Large intestine (tissue), 3 donors: Measurements from ENCODE around the gene LPIN3. TPM values are rescaled to one million over a fixed set of nuclear protein-coding genes. Genes with fewer than 3 reads are reported as not detected.

Source experiments
- DNase-seq, 2 donors: peaks; one replicate each; pipeline versions ENCODE4 v3.0.0 to v3.0.0-alpha.2; 2013
- H3K27ac ChIP-seq: one replicate; pipeline ENCODE4 v1.5.1; 2013; ENCODE audit warnings: low read length
- H3K27me3 ChIP-seq: 2 replicates; pipeline ENCODE4 v1.6.1; 2013; ENCODE audit warnings: low read length; ENCODE audit not compliant: control insufficient read depth, insufficient read depth
- H3K36me3 ChIP-seq: 2 replicates; pipeline ENCODE4 v1.6.1; 2013; ENCODE audit warnings: low read length; ENCODE audit not compliant: control insufficient read depth, insufficient read depth
- H3K4me1 ChIP-seq: one replicate; pipeline ENCODE4 v1.6.1; 2013; ENCODE audit warnings: low read length; ENCODE audit not compliant: control insufficient read depth, insufficient read depth
- H3K4me3 ChIP-seq: one replicate; pipeline ENCODE4 v1.5.1; 2013; ENCODE audit warnings: low read length
- H3K9me3 ChIP-seq: one replicate; pipeline ENCODE4 v1.6.1; 2013; ENCODE audit warnings: mild to moderate bottlenecking, low read depth, low read length, moderate library complexity; ENCODE audit not compliant: control insufficient read depth
- WGBS: methylation state at CpG from one replicate; pipeline ENCODE4 v1.1.5; 2013; ENCODE audit warnings: low lambda C conversion rate; ENCODE audit not compliant: insufficient coverage; 5-methylcytosine and 5-hydroxymethylcytosine counted together
- polyA plus RNA-seq: library from polyadenylated mRNA; unstranded; fragments of 120-200 nt; gene quantifications from one replicate; pipeline ENCODE4 v1.2.1, GENCODE V29; 2013

Gene LPIN3
- polyA plus RNA-seq, 1 donor = 54.5 TPM

DNA sequence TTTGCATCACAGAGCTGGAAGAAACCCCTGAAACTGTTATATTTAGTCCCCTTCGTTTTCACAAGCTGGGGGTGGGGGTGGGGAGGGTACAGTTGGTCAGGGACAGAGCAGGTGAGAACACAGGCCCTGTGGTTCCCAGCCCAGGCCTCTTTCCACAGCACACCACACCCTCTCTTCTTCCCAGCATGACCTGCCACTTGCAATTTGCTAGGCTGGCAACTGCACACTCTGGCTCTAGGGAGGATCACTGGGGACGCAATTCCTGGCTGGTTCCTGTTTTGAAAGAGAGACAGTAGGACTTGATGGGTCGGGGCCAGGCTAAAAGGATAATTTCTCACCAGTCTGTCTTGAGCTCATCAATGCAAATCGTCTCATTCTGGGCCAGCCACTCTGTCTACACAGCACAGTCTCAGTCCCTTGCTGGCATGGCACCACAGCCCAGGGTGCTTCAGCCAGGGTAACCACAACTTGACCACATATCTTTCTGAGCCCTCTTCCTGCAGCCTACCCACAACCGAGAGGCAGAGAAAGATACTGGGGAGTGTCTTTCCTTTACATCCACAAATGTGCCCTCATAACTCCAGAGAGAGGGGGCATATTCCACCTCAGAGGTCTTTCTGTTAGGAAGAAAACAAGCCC, 67.7 kb downstream of the LPIN3 start:
- DNase-seq = no peak

DNA sequence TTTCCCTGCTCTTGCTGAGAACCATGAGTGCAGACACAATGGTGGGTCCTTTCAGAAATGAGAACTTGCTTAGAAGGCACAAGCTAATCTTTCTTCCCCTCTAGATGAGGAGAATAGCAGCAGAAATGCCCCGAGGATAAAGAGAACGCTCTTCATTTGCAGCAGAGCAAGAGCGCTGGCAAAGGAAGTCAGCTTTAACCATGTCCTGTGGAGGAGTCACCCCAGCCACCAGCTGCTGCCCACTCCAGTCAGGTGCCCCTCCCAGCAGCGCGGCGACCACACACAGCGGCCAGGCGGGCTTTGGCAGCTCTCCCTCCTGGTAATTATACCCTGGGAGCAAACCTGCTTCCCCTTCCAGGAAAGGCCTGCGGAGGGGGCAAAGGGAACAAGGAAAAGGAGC, 68.4 kb downstream of the LPIN3 start:
- Histone ChIP-seq H3K4me3 (no peak overlapping the region), H3K27ac (no peak overlapping the region), H3K27me3 (no peaks in the 10 kb centered on the region), H3K4me1 (no peaks in the 10 kb centered on the region), H3K36me3 (peaks cover 91% of the 10 kb centered on the region), H3K9me3 (no peaks in the 10 kb centered on the region)
- WGBS = no CpG with 5 or more reads among the region's 9 CpGs
- no peak for DNase-seq

More for the DNA sequence above, 67.7 kb downstream of the LPIN3 start:
- H3K9me3 ChIP-seq = no peaks in the 10 kb centered on the region
- no CpG with 5 or more reads among the region's 5 CpGs for WGBS
- H3K36me3 ChIP-seq = peaks cover 89% of the 10 kb centered on the region
- no peaks in the 10 kb centered on the region for H3K27me3 ChIP-seq
- no peaks in the 10 kb centered on the region for H3K4me1 ChIP-seq
- no peak overlapping the region for H3K4me3 ChIP-seq
- H3K27ac ChIP-seq = no peak overlapping the region

Other genes with a start within 250 kb of the LPIN3 start
- gene PLCG1, start 203.3 kb upstream of the LPIN3 start, polyA plus RNA-seq = 130 TPM
- gene ZHX3, start 23.1 kb upstream of the LPIN3 start, polyA plus RNA-seq = 14.0 TPM
- gene EMILIN3, start 26.0 kb downstream of the LPIN3 start, polyA plus RNA-seq = 4.0 TPM